ENCODE data around the gene CD79B. TPM values are rescaled to one million over a fixed set of nuclear protein-coding genes. Genes with fewer than 3 reads are reported as not detected.

Gene CD79B
- total RNA-seq, 4 donors from 2014 or later: 8.6 to 10.9 (median 9.9) TPM

DNA sequence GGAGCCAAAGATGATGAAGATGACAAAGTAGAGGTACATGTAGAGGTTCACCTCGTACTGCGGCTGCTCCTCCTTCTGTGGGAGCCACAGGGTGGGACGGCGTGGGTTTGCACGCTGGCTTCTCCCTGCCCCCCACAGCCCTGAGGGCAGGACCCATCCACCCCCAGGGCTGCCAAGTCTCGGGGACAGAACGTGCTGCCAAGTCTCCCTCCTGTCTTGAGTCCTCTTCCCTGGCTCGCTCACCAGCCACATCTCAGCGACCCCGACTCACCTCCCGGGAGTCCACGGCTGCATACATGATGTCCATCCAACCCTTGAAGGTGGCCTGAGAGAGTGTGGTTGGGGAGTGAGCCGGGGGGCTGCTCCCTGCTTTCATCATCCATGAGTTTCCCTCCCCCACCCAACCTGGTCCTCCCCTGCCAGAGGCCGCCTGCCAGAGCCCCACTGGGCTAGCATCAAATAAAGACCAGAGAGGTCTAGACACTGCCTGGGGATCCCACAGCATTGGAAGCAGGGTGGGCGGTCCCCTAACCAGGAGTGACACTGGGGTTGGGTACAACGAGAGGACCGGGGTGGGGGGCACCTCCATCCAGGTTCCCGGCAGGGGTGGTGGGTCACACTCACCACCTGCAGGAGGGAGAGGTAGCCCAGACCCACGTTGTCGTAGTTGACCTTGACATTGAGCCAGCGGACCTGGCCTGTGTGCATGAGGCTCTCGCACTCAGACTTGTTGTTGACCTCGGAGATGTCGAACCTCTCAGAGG lies 12.8 kb upstream of the CD79B start:
- no peak overlapping the region for H3K4me3 ChIP-seq
- H3K9me3 ChIP-seq: no peaks in the 10 kb centered on the region
- no peaks in the 10 kb centered on the region for H3K36me3 ChIP-seq
- TF ChIP-seq, protein P1, sequence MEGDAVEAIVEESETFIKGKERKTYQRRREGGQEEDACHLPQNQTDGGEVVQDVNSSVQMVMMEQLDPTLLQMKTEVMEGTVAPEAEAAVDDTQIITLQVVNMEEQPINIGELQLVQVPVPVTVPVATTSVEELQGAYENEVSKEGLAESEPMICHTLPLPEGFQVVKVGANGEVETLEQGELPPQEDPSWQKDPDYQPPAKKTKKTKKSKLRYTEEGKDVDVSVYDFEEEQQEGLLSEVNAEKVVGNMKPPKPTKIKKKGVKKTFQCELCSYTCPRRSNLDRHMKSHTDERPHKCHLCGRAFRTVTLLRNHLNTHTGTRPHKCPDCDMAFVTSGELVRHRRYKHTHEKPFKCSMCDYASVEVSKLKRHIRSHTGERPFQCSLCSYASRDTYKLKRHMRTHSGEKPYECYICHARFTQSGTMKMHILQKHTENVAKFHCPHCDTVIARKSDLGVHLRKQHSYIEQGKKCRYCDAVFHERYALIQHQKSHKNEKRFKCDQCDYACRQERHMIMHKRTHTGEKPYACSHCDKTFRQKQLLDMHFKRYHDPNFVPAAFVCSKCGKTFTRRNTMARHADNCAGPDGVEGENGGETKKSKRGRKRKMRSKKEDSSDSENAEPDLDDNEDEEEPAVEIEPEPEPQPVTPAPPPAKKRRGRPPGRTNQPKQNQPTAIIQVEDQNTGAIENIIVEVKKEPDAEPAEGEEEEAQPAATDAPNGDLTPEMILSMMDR (IDR thresholded peaks at IDR 0.05): no peak
- no peak for DNase-seq (ENCODE audit: low spot score in 2 of 2)
- 81 to 87% methylated on average over 23 to 24 of the region's 24 CpGs for WGBS, 2 donors
- peaks cover 0 to 6% of the 10 kb centered on the region in 2 donors for H3K27me3 ChIP-seq
- H3K27ac ChIP-seq: no peak overlapping the region
- no peaks in the 10 kb centered on the region for H3K4me1 ChIP-seq

DNA sequence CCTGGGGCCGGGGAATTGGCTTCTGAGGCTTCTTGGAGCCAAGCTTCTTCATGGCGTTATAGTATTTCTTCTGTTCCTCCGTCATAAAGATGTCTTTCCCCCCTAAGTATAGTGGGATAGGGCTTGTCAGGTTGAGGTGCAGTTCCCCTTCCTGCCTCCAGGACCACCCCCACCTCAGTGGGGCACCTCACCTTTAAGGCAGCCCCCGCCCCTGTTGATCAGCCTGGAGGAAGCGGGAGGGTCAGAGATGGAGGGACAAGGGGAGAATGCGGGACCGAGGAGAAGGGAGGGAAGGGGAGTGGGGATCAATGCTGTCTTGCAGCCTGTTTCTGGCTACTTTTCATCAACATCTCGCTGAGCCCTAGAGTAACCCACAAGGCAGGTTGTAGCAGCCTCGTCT lies 11.6 kb upstream of the CD79B start:
- 82 to 85% methylated on average over 9 of the region's 9 CpGs for WGBS, 2 donors
- TF ChIP-seq, protein P1 (IDR thresholded peaks at IDR 0.05): peak in 1 of 5 experiments; percentile 8
- TF ChIP-seq POLR2A (IDR thresholded peaks at IDR 0.05) (no peak), EP300 (IDR thresholded peaks at IDR 0.05) (no peak)
- H3K4me1 ChIP-seq: no peaks in the 10 kb centered on the region
- peaks cover 0 to 4% of the 10 kb centered on the region in 2 donors for H3K27me3 ChIP-seq
- H3K36me3 ChIP-seq: no peaks in the 10 kb centered on the region
- H3K27ac ChIP-seq: no peak overlapping the region
- H3K9me3 ChIP-seq: no peaks in the 10 kb centered on the region
- H3K4me3 ChIP-seq: no peak overlapping the region
- no peak for DNase-seq (ENCODE audit: low spot score in 2 of 2)

DNA sequence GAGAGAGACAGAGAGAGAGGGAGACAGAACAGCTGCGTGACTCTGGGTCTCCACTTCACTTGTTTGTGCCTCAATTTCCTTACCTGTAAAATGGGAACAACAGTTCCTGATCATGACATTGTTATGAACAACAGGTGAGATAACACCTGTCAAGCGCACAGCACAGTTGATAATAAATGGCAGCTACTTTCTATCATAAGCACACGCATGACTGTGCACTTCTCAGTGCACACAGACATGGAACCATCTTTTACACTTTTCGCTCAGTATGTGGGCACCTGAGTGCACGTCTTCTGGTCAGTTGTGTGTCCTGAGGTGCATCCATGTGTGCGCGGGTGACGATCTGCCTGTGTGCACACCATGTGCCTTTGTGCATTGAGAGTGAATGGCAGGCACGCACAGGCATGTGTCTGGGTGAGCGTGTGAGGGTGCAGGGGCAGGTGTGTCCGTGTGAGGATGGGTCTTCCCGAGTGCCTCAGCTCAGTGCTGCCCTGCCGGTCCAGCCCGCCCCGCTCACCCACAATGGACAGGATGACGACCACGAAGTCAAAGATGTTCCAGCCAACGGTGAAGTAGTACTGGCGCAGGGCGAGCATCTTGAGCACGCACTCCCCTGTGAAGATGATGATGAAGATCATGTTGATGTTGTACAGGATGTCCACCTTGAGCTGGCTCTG lies 10.3 kb upstream of the CD79B start:
- Histone ChIP-seq H3K9me3 (no peaks in the 10 kb centered on the region), H3K27me3 (peaks cover 0 to 2% of the 10 kb centered on the region in 2 donors), H3K36me3 (no peaks in the 10 kb centered on the region), H3K4me1 (no peaks in the 10 kb centered on the region), H3K4me3 (no peak overlapping the region), H3K27ac (no peak overlapping the region)
- 93 to 97% methylated on average over 21 of the region's 21 CpGs for WGBS, 2 donors
- no peak for DNase-seq (ENCODE audit: low spot score in 2 of 2)
- TF ChIP-seq POLR2A (IDR thresholded peaks at IDR 0.05): no peak
- no peak for TF ChIP-seq EP300 (IDR thresholded peaks at IDR 0.05)
- TF ChIP-seq, protein P1 (IDR thresholded peaks at IDR 0.05): no peak

DNA sequence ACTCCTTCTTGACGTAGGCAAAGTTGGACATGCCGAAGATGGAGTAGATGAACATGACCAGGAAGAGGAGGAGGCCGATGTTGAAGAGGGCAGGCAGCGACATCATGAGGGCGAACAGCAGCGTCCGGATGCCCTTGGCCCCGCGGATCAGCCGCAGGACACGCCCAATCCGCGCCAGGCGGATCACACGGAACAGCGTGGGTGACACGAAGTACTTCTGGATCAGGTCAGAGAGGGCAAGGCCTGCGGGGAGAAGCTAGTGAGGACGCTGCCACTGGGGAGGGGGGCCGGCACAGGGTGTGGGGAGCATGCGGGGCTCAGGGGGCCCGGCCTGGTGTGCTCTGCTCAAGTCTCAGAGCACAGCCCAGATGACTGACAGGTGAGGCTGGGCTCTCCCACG lies 9.6 kb upstream of the CD79B start:
- WGBS, 2 donors: 88 to 93% methylated on average over 23 of the region's 23 CpGs
- Histone ChIP-seq H3K27ac (no peak overlapping the region), H3K4me1 (no peaks in the 10 kb centered on the region), H3K27me3 (no peaks in the 10 kb centered on the region), H3K9me3 (no peaks in the 10 kb centered on the region), H3K36me3 (no peaks in the 10 kb centered on the region), H3K4me3 (no peak overlapping the region)
- TF ChIP-seq POLR2A (IDR thresholded peaks at IDR 0.05): no peak
- TF ChIP-seq, protein P1 (IDR thresholded peaks at IDR 0.05): no peak
- TF ChIP-seq EP300 (IDR thresholded peaks at IDR 0.05): no peak
- DNase-seq (ENCODE audit: low spot score in 2 of 2): no peak

DNA sequence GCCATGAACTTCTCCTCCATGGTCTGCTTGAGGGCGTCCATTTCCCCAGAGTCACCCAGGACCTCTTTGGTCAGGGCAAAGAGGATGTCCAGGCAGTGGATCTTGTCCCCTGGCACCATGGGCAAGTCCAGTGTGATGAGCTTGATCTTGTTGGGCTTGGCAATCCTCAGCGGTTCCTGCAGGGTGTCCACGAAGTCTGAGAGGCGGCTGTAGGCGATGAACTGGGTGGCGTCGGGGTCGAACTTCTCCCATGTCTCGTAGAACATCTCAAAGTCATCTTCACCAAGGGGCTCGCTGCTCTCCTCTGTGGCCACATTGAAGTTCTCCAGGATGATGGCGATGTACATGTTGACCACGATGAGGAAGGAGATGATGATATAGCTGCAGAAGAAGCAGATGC lies 9.0 kb upstream of the CD79B start:
- H3K4me3 ChIP-seq: no peak overlapping the region
- no peak overlapping the region for H3K27ac ChIP-seq
- no peaks in the 10 kb centered on the region for H3K9me3 ChIP-seq
- no peaks in the 10 kb centered on the region for H3K36me3 ChIP-seq
- WGBS, 2 donors: 93 to 97% methylated on average over 11 of the region's 12 CpGs
- TF ChIP-seq POLR2A (IDR thresholded peaks at IDR 0.05) (no peak), EP300 (IDR thresholded peaks at IDR 0.05) (no peak)
- TF ChIP-seq, protein P1 (IDR thresholded peaks at IDR 0.05): no peak
- DNase-seq (ENCODE audit: low spot score in 2 of 2): no peak
- no peaks in the 10 kb centered on the region for H3K4me1 ChIP-seq
- H3K27me3 ChIP-seq: no peaks in the 10 kb centered on the region
